HepG2 (cell line): ENCODE results near the gene INAFM2. TPM values are rescaled to one million over a fixed set of nuclear protein-coding genes. Genes with fewer than 3 reads are reported as not detected.

Source experiments
- IKZF1 ChIP-seq: fragments of 450-650 bp; IDR thresholded peaks from 2 replicates; pipeline ENCODE4 v1.7.1; 2016
- MEIS1 ChIP-seq: sonication (generic); formaldehyde crosslinking; IDR thresholded peaks from 2 replicates; pipeline ENCODE4 v1.9.0; 2021; ENCODE audit warnings: mild to moderate bottlenecking, missing genetic modification reagents, moderate library complexity, borderline replicate concordance
- SP1 ChIP-seq, 2 experiments: fragments of 450-650 bp in 1 of 2; sonication (generic) in 1 of 2; formaldehyde crosslinking in 1 of 2; IDR thresholded peaks; 2 replicates each; pipeline versions ENCODE4 v1.4.0 to v1.6.1; 2016 to 2020; ENCODE audit warnings: missing genetic modification reagents in 1 of 2
- TCF12 ChIP-seq, 2 experiments: fragments of 450-650 bp in 1 of 2; sonication (generic) in 1 of 2; formaldehyde crosslinking in 1 of 2; IDR thresholded peaks; 2 replicates each; pipeline versions ENCODE4 v1.6.1 to v1.8.0; 2017 to 2022; ENCODE audit warnings: antibody characterized with exemption in 1 of 2, mild to moderate bottlenecking in 1 of 2, missing genetic modification reagents in 1 of 2, moderate library complexity in 1 of 2
- ZNF260 ChIP-seq: sonication (generic); formaldehyde crosslinking; IDR thresholded peaks from 2 replicates; pipeline ENCODE4 v1.4.0; 2020; ENCODE audit warnings: missing genetic modification reagents, low read depth, mild to moderate bottlenecking, borderline replicate concordance
- ZNF350 ChIP-seq: sonication (generic); formaldehyde crosslinking; IDR thresholded peaks from 2 replicates; pipeline ENCODE4 v1.4.0; 2020; ENCODE audit warnings: mild to moderate bottlenecking, low read depth, missing genetic modification reagents, borderline replicate concordance
- ZNF543 ChIP-seq: sonication (generic); formaldehyde crosslinking; IDR thresholded peaks from 2 replicates; pipeline ENCODE4 v1.4.0; 2020; ENCODE audit warnings: mild to moderate bottlenecking, missing genetic modification reagents
- ZNF709 ChIP-seq: sonication (generic); formaldehyde crosslinking; IDR thresholded peaks from 2 replicates; pipeline ENCODE4 v1.5.0; 2020; ENCODE audit warnings: mild to moderate bottlenecking, missing genetic modification reagents
- polyA plus RNA-seq, 8 experiments: library from polyadenylated mRNA; depleted of rRNA in 3 of 8; stranded (reverse) in 7 of 8; unstranded in 1 of 8; fragments of >200 nt; fragmentation: Illumina TruSeq in 4 of 8; extraction: Trizol in 4 of 8; gene quantifications; 2 replicates each; pipeline versions ENCODE4 v1.2.1 to v1.2.3, GENCODE V29; 2011 to 2016; ENCODE audit warnings: low read depth in 4 of 8, missing spikeins in 1 of 8, mixed read lengths in 1 of 8; ENCODE audit not compliant: insufficient read depth in 1 of 8
- total RNA-seq, 5 experiments: library from RNA; depleted of rRNA; stranded (reverse); fragments of >200 nt; fragmentation: Illumina TruSeq; extraction: Trizol; gene quantifications; 2 replicates each; pipeline ENCODE4 v1.2.3, GENCODE V29; 2016; ENCODE audit warnings: low read depth in 1 of 5
- TF ChIP-seq, protein P1 (sequence below): sonication (generic); formaldehyde crosslinking; IDR thresholded peaks from 2 replicates; pipeline ENCODE4 v1.4.0; 2020; ENCODE audit warnings: mild to moderate bottlenecking, missing genetic modification reagents
- TF ChIP-seq, protein P2 (sequence below): sonication (generic); formaldehyde crosslinking; IDR thresholded peaks from 2 replicates; pipeline ENCODE4 v1.5.1; 2020; ENCODE audit warnings: missing genetic modification reagents, mild to moderate bottlenecking, borderline replicate concordance
- TF ChIP-seq, protein P3 (sequence below): sonication (generic); formaldehyde crosslinking; IDR thresholded peaks from 2 replicates; pipeline ENCODE4 v1.8.0; 2022; ENCODE audit warnings: mild to moderate bottlenecking, missing genetic modification reagents, borderline replicate concordance
- TF ChIP-seq, protein P4 (sequence below): sonication (generic); formaldehyde crosslinking; IDR thresholded peaks from 2 replicates; pipeline ENCODE4 v1.5.1; 2020; ENCODE audit warnings: mild to moderate bottlenecking, missing genetic modification reagents
- TF ChIP-seq, protein P5 (sequence below): sonication (generic); formaldehyde crosslinking; IDR thresholded peaks from 2 replicates; pipeline ENCODE4 v1.9.0; 2021; ENCODE audit warnings: missing genetic modification reagents, borderline replicate concordance

Gene INAFM2
- total and polyA plus RNA-seq, 2 of the 13 experiments (the other 11 are each of a cell fraction or from before 2014, with no cell fraction given) = 5.5 to 6.5 TPM

DNA sequence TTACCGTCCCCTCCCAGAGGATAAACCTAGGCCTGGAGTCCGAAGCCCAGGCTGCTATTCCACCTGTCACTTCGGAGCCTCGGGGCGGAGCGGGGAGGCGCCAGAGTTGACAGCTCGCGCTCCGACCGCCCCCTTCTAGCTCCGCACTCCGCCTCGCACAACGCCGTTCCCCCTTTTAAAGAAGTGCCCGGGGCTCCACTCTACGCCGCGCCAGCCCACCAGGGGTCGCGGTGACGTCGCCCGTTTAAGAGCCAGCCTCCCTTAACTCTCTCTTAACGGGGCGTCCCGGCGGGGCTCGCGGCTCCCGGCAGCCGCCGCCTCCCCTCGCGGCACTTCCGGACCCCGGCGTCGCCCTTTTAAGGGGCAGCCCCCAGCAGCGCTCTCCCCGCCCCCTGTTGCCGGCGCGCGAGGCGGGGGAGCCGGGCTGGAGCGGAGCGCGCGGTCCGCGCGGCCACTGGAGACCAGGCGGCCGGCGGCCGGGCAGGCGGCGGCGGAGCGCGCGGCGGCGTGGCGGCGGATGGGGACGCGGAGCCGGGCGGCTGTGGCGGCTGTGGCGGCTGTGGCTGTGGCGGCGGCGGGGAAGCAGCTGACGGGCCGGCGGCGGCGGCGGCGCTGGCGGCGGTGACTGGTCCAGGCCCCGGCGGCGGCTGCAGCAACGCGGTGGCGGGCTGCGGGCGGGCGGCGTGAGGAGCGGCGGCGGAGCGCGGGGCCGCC, at the start of gene INAFM2 (continued):
- TF ChIP-seq ZNF543 (CRISPR knock-in tag) = peak; percentile 53; the same call in 1 of the 2 replicates
- TF ChIP-seq MEIS1 (CRISPR knock-in tag) = peak; percentile 96
- TF ChIP-seq, protein P1, sequence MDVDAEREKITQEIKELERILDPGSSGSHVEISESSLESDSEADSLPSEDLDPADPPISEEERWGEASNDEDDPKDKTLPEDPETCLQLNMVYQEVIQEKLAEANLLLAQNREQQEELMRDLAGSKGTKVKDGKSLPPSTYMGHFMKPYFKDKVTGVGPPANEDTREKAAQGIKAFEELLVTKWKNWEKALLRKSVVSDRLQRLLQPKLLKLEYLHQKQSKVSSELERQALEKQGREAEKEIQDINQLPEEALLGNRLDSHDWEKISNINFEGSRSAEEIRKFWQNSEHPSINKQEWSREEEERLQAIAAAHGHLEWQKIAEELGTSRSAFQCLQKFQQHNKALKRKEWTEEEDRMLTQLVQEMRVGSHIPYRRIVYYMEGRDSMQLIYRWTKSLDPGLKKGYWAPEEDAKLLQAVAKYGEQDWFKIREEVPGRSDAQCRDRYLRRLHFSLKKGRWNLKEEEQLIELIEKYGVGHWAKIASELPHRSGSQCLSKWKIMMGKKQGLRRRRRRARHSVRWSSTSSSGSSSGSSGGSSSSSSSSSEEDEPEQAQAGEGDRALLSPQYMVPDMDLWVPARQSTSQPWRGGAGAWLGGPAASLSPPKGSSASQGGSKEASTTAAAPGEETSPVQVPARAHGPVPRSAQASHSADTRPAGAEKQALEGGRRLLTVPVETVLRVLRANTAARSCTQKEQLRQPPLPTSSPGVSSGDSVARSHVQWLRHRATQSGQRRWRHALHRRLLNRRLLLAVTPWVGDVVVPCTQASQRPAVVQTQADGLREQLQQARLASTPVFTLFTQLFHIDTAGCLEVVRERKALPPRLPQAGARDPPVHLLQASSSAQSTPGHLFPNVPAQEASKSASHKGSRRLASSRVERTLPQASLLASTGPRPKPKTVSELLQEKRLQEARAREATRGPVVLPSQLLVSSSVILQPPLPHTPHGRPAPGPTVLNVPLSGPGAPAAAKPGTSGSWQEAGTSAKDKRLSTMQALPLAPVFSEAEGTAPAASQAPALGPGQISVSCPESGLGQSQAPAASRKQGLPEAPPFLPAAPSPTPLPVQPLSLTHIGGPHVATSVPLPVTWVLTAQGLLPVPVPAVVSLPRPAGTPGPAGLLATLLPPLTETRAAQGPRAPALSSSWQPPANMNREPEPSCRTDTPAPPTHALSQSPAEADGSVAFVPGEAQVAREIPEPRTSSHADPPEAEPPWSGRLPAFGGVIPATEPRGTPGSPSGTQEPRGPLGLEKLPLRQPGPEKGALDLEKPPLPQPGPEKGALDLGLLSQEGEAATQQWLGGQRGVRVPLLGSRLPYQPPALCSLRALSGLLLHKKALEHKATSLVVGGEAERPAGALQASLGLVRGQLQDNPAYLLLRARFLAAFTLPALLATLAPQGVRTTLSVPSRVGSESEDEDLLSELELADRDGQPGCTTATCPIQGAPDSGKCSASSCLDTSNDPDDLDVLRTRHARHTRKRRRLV (CRISPR knock-in tag) = no peak
- no peak for TF ChIP-seq TCF12 (IDR thresholded peaks at IDR 0.05)
- peak; percentile 46; the same call in 1 of the 2 replicates for TF ChIP-seq TCF12 (CRISPR knock-in tag; IDR thresholded peaks at IDR 0.05)
- TF ChIP-seq, protein P2, sequence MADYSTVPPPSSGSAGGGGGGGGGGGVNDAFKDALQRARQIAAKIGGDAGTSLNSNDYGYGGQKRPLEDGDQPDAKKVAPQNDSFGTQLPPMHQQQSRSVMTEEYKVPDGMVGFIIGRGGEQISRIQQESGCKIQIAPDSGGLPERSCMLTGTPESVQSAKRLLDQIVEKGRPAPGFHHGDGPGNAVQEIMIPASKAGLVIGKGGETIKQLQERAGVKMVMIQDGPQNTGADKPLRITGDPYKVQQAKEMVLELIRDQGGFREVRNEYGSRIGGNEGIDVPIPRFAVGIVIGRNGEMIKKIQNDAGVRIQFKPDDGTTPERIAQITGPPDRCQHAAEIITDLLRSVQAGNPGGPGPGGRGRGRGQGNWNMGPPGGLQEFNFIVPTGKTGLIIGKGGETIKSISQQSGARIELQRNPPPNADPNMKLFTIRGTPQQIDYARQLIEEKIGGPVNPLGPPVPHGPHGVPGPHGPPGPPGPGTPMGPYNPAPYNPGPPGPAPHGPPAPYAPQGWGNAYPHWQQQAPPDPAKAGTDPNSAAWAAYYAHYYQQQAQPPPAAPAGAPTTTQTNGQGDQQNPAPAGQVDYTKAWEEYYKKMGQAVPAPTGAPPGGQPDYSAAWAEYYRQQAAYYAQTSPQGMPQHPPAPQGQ (CRISPR knock-in tag) = no peak
- TF ChIP-seq, protein P3, sequence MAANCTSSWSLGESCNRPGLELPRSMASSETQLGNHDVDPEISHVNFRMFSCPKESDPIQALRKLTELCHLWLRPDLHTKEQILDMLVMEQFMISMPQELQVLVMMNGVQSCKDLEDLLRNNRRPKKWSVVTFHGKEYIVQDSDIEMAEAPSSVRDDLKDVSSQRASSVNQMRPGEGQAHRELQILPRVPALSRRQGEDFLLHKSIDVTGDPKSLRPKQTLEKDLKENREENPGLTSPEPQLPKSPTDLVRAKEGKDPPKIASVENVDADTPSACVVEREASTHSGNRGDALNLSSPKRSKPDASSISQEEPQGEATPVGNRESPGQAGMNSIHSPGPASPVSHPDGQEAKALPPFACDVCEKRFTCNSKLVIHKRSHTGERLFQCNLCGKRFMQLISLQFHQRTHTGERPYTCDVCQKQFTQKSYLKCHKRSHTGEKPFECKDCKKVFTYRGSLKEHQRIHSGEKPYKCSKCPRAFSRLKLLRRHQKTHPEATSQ = no peak
- 0 out of 2 replicates have a peak, but pooled peaks have one; percentile 24 for TF ChIP-seq ZNF350
- TF ChIP-seq, protein P4, sequence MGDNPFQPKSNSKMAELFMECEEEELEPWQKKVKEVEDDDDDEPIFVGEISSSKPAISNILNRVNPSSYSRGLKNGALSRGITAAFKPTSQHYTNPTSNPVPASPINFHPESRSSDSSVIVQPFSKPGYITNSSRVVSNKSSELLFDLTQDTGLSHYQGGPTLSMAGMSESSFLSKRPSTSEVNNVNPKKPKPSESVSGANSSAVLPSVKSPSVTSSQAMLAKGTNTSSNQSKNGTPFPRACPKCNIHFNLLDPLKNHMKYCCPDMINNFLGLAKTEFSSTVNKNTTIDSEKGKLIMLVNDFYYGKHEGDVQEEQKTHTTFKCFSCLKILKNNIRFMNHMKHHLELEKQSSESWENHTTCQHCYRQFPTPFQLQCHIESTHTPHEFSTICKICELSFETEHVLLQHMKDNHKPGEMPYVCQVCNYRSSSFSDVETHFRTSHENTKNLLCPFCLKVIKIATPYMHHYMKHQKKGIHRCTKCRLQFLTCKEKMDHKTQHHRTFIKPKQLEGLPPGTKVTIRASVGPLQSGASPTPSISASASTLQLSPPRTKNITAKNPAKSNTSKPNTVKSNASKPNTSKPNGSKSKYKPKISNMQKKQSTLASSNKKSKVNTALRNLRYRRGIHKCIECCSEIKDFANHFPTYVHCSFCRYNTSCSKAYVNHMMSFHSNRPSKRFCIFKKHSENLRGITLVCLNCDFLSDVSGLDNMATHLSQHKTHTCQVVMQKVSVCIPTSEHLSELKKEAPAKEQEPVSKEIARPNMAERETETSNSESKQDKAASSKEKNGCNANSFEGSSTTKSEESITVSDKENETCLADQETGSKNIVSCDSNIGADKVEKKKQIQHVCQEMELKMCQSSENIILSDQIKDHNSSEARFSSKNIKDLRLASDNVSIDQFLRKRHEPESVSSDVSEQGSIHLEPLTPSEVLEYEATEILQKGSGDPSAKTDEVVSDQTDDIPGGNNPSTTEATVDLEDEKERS (CRISPR knock-in tag) = no peak
- TF ChIP-seq, protein P5, sequence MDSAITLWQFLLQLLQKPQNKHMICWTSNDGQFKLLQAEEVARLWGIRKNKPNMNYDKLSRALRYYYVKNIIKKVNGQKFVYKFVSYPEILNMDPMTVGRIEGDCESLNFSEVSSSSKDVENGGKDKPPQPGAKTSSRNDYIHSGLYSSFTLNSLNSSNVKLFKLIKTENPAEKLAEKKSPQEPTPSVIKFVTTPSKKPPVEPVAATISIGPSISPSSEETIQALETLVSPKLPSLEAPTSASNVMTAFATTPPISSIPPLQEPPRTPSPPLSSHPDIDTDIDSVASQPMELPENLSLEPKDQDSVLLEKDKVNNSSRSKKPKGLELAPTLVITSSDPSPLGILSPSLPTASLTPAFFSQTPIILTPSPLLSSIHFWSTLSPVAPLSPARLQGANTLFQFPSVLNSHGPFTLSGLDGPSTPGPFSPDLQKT (CRISPR knock-in tag) = no peak
- no peak for TF ChIP-seq ZNF709
- no peak for TF ChIP-seq SP1 (IDR thresholded peaks at IDR 0.05)
- TF ChIP-seq SP1 (CRISPR knock-in tag; IDR thresholded peaks at IDR 0.05) = peak; percentile 63
- no peak for TF ChIP-seq IKZF1
- no peak for TF ChIP-seq ZNF260
